Mesenteric fat pad (tissue), 1 donor: ENCODE data around the gene SLC19A1. TPM values are rescaled to one million over a fixed set of nuclear protein-coding genes. Genes with fewer than 3 reads are reported as not detected.

Experiments
- DNase-seq: peaks from one replicate; pipeline ENCODE4 v3.0.0-alpha.2; 2020; ENCODE audit warnings: low spot score
- total RNA-seq: library from RNA; stranded (reverse); fragmentation: NEBNext Ultra II Directional; extraction: Animal tissue kit (Norgen Biotek cat#: 25700); gene quantifications from one replicate; pipeline ENCODE4 v1.2.1, GENCODE V29; 2021
- donor health status: DM: yes; HTN: yes; CAD: no.

SLC19A1 gene
- total RNA-seq, 1 donor from 2014 or later = 21.7 TPM

DNA sequence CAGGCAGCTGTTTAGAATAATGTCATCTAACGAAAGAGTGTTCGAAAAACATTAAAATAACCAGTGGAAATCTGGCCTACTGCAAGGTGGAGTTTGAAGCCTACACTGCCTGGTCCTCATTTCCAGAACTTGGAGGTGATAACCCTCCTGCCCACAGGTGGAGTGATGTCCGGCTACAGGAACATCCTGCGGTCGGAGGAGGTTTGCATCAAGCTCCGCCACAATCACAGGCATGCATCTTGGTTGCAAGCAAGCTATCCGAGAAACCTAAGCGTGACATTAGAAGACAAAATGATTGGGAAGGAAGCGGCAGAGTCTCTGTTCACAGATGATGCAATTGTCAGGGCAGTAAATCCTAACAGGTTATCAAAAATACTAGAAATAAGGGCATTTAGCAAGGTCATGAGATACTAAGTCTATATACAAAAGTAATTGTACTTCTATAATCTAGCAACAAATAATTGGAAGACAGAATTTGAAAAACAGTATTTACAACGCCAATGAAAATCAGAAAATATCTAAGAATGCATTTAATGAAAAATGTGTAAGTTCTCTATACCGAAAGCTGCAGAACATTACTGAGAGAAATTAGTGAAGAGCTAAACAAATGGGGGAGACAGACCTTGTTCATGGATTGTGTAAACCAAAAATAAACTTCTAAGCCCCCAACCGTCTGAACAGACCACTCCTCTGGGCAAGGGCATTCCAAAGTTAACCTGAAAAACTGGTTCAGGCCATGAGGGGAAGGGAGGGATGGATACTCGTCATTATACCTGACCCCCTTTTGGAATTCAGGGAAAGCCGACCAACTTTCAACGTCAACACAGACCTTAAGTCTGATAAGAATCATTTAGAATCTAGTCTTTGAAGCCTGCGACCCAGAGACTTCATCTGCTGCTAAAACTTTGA lies 4.7 kb upstream of the SLC19A1 start:
- peak; percentile 24 for DNase-seq

DNA sequence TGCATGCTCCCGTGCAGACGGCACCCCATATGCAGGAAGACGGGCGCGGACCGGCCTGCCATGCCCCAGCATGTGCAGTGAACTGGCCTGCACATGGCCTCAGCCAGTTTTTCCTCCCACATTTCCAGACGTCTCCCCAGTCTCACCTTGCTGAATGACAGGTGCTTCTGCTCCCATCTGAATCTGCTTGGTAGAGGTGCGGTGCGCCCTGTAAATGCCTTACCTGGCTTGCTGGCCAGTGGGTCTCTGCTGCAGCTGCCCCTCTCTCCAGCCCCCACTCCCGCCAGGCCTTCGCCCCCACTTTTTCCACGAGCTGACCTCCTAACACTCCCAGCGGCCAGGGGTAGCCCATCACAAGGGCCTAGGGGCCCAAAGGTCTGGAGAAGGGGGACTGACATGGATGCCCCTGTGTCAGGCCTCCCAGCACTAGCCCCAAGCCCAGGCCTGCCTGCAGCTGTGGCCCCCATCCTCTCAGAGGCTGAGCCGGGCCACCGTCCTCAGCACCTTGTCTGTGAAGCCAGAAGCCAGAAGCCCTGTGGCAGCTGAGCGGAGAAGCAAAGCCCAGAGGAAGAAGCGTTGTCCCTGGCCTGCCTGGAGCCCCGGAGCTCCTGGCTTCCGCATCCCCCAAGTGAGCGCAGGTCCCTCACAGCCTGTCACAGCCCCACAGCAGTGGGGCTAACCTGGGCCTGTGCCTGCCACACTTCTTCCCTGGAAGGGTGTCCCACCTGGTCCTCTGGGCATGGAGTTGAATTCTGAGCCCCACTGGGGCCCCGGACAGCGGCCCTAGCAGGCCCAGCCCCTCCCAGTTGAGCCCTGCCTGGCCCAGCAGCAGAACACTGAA lies 3.7 kb upstream of the SLC19A1 start:
- DNase-seq = peak; percentile 85

DNA sequence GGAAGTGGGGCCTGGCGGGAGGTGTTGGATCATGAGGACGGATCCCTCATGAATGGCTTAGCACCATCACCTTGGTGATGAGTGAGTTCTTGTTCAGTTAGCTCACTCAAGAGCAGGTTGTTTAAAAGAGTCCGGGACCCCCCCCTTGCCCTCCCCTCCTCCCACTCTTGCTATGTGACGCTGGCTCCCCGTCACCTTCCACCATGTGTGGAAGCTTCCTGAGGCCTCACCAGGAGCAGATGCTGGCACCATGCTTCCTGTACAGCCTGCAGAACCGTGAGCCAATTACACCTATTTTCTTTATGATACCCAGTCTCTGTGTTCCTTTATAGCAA lies 3.0 kb upstream of the SLC19A1 start:
- peak; percentile 49 for DNase-seq

DNA sequence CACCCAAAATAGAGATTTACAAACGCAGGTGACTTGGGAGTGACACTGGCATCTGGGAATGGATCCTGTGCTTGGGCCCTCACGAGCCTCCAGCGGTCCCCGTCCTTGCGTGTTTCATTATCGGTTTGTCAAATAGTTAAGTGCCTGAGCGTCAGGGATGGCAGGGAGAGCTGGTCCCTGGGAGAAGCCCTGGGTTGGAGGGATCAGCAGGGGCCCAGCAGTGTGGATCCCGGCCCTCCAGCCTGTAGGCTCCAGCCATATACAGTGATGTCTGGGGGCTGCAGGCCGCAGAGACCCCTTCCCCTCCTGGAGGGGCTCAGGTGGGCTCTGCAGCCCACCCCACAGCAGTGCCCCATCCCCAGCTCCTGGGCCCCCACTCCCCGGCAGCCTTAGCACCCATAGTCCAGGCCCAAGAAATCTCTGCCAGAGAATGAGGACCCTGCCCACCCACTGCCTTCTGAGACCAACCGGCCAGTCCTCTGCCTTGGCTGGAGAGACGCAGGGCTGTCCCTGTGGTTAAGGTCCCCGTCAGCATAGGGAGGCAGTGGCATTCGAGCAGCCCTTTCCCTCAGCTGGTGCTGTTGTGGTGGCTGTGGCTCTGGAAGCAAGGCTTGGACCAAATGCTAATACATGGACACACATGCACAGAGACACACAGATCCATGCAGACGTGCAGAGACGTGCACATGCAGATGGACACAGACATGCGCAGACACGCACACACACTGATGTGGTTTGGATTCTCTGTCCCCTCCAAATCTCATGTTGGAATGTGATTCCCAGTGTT lies 2.4 kb upstream of the SLC19A1 start:
- DNase-seq = peak; percentile 74

DNA sequence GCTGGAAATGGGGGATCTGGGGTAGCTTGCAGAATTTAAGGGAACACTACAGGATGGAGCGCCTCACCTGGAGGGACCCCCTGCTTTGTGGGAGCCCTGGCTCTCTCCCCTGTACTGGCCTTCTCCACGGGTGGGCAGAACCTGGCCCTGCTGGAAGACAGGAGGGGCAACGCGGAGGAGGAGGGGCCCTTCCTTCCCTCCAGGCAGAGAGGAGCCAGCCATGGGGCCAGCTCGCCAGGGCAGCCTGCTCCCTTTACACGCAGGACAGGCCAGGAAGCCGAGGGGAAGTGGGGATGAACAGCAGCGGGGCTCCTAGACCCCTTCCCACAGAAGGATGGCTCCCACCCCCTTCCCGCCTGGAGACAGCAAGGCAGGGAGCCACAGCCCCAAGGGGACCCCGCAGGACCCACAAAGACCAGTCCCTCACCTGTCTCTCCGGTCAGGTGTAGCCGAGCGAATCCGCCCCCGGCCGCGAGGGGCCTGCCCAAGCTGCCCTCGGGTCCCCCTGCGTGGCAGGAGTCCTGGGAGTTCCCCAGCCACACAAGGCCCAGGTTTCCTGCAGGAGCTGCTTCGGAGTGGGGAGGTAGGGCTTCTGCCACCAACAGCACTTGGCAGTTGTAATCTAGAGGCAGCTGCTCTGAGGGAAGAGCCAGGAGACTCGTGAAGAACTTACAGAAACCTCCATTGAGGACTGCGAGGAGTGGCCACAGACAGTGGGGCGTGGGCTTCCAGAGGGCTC lies 1.6 kb upstream of the SLC19A1 start:
- peak; percentile 73 for DNase-seq

GRCh38 chr21:45543371-45543709 lies 1.1 kb upstream of the SLC19A1 start:
- DNase-seq = no peak

GRCh38 chr21:45542667-45543370 lies 579 bp upstream of the SLC19A1 start:
- peak; percentile 90 for DNase-seq

- DNase-seq = peak; percentile 96
Observed at GRCh38 chr21:45541221-45542039, 810 bp downstream of the SLC19A1 start.

GRCh38 chr21:45540601-45540970 lies 1.7 kb downstream of the SLC19A1 start:
- peak; percentile 82 for DNase-seq

DNA sequence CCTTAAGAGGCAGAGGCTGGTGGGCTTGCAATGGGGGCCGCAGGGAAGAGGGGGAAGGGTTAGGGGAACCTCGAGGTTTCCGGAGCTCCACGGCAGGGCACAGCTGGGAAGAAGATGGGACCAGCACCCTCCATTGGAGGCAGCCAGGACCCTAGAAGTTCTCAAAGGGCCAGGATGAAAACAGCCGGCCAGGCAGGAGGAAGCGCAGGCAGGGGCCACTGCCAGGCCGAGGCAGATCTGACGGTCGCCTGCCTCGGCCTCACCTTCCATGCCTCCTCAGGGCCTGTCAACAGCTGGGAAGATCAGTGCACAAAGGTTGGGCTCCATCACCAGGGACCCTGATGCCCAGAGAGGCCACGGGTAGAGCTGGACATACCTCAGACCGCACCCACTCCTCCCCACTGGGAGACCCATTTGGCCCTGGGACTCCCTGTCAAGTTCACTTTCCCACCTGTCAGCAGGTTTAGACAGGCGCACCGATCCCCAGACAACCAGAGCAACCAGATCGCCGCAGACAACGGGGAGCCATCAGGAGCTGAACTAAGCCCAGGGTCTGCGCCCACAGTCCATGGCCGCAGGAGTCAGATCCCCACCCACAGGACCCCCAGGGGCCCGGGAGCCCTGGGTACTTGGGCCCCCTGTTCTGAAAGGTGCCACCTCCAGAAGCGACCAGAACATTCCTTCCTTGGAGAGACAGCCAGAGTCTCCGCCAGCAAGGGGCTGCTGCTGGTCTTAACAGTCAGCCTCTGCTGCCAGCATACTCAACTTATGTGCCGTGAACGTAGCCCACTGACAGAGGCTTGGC lies 2.2 kb downstream of the SLC19A1 start:
- peak; percentile 88 for DNase-seq

GRCh38 chr21:45539046-45539795 lies 3.0 kb downstream of the SLC19A1 start:
- DNase-seq = peak; percentile 87

- peak; percentile 82 for DNase-seq
Observed at GRCh38 chr21:45538381-45539045, 3.7 kb downstream of the SLC19A1 start.

GRCh38 chr21:45537746-45538291 lies 4.4 kb downstream of the SLC19A1 start:
- peak; percentile 84 for DNase-seq

DNA sequence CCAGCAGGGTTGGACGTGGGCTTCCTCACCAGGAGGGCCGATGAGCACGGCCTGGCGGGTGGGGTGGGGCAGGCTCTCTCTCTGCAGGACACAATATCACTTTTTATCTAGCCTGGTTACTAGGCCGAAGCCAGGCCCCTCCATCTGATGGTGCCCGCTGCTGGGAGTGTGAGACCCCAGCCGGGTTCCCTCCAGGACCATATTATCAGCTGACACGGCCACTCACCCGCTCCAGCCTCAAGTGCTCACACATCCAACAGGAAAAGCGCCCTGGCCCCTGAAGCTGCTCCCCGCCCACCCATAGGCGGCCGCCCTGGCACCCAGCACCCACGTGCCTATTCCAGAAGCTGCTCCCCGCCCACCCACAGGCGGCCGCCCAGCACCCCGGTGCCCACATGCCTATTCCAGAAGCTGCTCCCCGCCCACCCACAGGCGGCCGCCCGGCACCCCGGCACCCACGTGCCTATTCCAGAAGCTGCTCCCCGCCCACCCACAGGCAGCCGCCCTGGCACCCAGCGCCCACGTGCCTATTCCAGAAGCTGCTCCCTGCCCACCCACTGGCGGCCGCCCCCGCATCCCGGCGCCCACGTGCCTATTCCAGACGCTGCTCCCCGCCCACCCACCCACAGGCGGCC lies 5.0 kb downstream of the SLC19A1 start:
- peak; percentile 84 for DNase-seq

DNA sequence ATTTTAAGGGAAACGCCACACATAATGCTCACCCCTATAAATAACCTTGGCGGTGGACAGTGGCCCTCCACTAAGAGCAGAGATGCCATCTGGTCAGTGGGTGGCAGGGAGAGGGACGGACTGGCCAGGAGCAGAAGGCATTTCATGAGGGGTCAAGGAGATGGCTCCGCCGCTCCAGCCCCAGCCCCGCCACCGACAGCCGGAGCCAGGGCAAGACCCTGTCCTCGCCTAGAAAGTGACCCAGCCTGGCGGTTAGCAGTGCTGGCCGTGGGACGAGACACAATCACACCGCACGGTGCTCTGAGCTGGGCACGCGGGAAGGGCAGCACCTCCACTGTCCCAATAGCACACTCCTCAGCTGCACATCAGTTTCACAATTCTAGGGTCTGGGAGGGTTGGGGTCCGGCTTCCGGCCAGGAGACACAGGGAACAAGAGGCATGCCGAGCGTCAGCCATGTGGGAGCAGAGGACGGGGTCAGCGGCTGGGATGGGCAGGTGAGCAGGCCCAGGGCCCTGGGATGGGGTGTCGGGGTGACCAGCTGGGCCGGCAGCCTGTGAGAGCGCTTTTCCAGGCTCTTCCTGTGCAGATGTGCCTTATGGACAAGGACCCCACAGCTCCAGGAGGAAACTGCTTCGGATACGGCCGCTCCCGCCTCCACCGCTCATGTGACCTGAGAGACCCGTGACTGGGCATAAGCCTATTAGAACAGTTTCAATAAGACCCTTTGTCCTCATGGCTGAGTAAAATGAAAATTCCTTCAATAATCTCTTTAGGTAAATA lies 5.7 kb downstream of the SLC19A1 start:
- peak; percentile 71 for DNase-seq
